ENCODE measurements around the gene CLDN19.

The CLDN19 gene
- 0 reads per million in 4 donors for total RNA-seq

DNA sequence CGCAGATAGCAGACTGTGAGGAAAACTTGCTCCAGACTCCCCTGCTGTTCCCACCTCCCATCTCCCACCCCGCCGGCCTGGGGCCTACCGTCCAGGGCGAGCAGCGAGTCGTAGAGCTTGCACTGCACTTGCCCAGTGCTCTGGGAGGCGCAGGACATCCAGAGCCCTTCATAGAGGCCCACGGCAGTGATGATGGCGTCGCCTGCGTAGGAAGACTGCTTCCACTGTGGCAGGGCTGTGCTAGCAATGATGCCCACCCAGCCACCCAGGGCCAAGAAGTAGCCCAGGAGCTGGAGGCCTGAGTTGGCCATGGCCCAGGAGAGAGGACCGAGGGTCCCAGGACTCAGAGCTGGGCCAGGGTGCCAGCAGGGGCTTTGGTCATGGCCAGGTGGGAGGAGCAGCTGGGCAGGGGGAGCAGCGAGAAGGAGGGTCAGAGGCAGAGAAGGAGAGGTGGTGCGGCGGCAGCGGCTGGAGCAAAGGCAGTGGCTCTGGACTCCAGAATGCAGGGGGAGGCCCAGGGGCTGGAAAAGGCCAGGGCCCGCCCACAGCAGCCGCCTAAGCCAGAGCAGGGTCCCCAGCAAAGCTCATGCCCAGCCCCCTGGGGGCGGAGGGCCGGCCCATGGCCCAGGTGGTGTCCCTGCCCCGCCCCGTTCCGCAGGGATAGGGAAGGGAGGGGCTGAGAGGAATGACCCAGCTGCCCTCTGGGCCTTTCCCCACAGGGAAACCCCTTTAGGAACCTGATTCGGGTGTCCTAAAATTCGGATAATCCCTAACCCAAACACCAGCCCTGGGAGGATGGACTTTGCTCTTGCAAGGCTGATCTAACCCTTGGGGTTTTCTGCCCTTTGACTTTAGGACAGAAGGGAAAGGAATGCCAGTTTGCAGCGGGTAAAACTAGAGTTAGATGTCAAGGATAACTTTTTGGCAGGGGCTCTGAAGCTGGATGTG, at the start of gene CLDN19:
Gene CLDN19 (minus strand): TSS at position 484 of the 948 bp plus-strand sequence. CDS start 173 bp downstream, at position 311.
- no peak for DNase-seq

GRCh38 chr1:42788021-42788420, 48.0 kb upstream of the CLDN19 start:
- DNase-seq, result no peak

GRCh38 chr1:42786097-42786496, 46.1 kb upstream of the CLDN19 start:
- DNase-seq, result no peak

GRCh38 chr1:42784946-42785693, 45.1 kb upstream of the CLDN19 start, which contains the start of gene TMEM269:
TSS of gene TMEM269 (plus strand) at chr1:42784991. CDS start at chr1:42789894, 4,903 bp downstream.
- DNase-seq, result peak; percentile 12 to 59 (median 22)

GRCh38 chr1:42784547-42784945, 44.5 kb upstream of the CLDN19 start:
- no peak for DNase-seq

GRCh38 chr1:42783092-42783491, 43.1 kb upstream of the CLDN19 start:
- no peak for DNase-seq

- DNase-seq, result no peak
These were observed 40.1 kb upstream of the CLDN19 start for GRCh38 chr1:42780176-42780575.

GRCh38 chr1:42779725-42780124, 39.7 kb upstream of the CLDN19 start:
- DNase-seq, result no peak

- peak in 2 of 5 donors; percentile 17 to 21 for DNase-seq
These were observed 37.8 kb upstream of the CLDN19 start for GRCh38 chr1:42777852-42778251.

- DNase-seq, result no peak
These were observed 36.5 kb upstream of the CLDN19 start for GRCh38 chr1:42776502-42776901.

- DNase-seq, result no peak
These were observed 35.0 kb upstream of the CLDN19 start for GRCh38 chr1:42774928-42775526.

DNA sequence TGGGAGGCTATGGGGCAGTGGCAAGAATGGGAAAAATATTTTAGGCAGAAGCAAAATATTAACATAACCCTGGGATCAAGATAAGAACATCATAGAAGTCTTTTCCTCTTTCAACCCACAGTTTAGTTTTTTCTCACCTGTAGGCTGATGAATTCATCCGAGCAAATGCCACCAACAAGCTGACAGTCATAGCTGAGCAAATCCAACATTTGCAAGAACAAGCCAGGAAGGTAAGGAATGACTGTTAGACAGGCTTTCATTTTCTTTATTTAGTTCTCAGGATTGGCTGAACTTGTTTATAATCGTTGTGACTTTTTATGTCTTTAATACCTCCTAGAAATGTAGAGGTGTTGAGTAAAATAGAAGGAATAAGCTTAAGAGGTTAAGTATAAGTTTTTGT, 33.4 kb upstream of the CLDN19 start:
- no peak for DNase-seq

DNA sequence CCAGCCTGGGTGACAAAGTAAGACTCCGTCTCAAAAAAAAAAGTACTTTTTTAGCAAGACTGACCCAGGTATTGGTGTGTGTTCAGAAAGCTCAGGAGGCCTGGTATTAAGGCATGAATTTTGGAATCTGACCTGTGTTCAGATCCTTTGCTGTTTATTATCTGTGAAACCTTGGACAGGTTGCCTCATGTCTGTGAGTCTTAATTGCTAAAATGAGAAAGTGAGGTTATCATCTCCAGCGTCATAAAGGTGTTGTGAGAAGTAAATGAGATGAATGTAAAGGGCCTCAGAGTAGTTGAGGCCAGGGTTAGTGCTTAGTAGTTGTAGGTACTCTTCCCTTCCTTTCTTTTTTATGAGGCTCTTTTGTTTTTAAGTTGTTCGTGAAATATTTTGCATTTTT, 29.8 kb upstream of the CLDN19 start:
- DNase-seq, result no peak

DNA sequence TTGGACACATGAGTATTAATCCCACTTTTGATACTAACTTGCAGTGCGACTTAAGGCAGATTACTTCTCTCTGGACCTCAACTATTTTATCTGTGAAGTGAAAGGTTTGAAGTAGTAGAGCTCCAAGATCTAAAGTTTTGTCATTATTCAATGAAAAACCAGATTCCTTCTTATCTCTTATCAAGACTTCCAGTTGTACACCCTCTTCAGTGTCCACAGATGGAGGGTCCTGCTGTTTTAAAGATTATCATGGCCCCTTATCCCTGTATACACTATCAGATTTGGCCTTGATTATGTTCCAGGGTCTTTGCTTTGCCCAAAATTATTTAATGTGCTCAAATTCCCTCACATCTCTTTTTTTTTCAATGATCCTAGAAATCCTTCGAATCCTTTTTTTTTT, 28.1 kb upstream of the CLDN19 start:
- no peak for DNase-seq

- DNase-seq, result no peak
These were observed 27.5 kb upstream of the CLDN19 start for GRCh38 chr1:42767510-42768000.

- peak; percentile 99 to 100 (median 99) for DNase-seq
These were observed 26.9 kb upstream of the CLDN19 start, which contains the start of the genes C1orf50 and P3H1 for GRCh38 chr1:42766741-42767509. TSS of gene C1orf50 (plus strand) at chr1:42767249. CDS start at chr1:42767312, 63 bp downstream. TSS of gene P3H1 (minus strand) at chr1:42767028. CDS start at chr1:42766971, 57 bp downstream.

DNA sequence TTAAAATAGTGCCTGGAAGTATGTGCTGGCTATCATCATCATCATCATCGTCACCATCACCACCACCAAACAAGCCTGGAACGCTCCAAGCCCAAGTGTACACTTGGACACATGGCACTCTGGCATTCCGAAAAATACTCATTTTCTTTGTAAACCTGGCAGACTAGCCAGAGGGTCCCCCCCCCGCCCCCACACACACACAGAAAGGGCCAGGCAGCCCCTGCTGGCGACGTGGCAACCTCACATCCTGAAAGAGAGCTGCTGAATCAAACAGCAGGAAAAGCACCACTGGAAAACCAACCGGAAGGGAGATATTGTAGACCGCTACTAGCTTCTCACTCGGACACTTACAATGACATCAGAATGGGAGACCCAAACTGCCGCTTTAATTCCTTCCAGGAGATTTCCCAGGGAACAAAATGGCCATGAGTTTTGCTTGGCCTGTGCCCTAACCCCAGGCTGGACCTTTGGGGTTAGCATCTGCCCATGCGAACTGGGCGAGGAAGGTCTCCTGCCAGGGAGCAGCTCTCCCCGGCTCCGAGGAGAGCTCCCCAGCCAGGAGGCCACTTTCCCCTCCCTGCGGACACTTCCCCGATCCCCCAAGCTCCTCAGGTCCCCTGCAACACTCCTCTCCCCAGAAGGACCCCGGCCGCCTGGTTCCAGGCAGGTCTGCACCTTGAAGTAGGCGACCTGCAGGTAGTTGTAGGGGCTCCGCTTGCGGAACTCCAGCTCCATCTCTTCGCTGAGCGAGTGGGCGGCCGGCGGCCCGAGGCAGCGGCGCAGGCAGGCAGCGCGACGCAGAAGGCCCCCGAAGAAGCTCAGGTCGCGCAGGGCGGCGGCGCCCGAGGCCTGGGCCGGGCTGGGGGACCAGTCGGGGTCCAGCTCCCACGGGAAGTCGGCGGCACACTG, 26.1 kb upstream of the CLDN19 start:
- DNase-seq, result peak in 2 of 5 donors; percentile 19 to 33

DNA sequence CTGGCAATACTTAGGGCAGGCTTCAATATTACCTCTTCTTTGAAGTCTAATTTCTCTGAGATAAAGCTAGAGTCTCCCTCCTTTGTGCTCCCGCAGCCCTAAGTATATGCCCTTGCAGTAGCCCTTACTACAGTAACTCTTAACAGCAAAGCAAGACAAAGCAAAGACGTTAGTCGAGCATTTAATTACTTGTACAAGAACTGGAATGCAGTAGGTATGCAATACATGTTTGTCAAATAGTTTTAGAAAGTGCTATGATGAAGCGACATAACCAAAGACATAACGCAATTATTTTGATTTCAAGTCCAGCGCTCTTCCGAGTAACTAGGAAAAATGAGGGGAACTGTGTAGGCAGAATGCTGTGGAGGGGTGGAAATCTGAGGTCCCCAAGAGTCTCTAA, 25.2 kb upstream of the CLDN19 start:
- no peak for DNase-seq

DNA sequence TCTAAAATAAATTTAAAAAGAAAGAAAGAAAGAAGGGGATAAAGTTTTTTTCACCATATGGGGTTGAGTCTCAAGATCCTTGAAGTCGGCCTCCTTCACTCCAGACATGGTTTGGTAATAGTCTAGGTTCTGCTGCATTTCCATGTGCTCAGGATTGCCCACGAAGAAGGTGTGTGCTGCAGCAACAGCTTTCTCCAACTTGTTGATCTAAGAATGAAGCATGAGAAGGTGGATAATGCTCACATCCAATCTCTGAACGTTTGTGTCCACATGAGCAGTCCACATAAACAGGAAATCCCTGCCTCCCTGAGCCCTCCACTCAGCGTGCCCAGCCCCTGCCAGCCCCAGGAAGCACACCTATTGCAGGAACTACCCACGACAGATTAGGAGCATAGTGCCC, 22.2 kb upstream of the CLDN19 start:
- no peak for DNase-seq

DNA sequence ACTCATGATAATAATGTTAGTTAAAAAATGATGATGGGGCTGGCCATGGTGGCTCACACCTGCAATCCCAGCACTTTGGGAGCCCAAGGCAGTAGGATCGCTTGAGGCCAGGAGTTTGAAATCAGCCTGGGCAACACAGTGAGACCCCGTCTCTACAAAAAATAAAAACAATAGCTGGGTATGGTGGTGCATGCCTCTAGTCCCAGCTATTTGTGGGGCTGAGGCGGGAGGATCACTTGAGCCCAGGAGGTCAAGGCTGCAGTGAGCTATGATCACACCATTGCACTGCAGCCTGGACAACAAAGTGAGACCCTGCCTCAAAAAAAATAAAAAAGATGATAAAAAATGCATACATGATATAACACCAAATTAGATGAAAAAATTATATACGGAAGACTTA, 21.5 kb upstream of the CLDN19 start:
- no peak for DNase-seq

- no peak for DNase-seq
These were observed 19.1 kb upstream of the CLDN19 start for GRCh38 chr1:42759114-42759513.
